ENCODE measurements around the gene UBE2S.

DNA sequence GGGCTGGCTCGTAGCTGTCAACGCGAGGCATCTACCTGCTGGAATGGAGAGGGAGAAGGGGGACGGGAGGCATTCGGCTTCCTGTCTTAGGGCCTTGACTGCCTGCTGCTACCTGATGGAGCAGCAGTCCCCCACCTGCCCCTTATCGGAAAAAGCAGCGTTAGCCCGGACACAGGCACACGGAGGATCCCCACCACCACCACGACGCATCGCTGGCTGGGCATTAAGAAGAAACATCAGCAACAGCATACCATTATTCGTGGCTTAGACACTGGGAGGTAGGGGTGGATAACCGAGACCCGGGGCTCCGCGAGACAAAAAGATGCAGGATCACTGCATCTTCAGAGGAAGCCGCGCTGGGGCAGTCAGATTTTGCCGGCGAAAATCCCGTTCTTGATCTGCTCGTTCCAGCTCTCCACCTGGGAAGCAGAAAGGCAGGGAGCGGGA, 54.2 kb downstream of the UBE2S start:
- TF ChIP-seq, protein P1, sequence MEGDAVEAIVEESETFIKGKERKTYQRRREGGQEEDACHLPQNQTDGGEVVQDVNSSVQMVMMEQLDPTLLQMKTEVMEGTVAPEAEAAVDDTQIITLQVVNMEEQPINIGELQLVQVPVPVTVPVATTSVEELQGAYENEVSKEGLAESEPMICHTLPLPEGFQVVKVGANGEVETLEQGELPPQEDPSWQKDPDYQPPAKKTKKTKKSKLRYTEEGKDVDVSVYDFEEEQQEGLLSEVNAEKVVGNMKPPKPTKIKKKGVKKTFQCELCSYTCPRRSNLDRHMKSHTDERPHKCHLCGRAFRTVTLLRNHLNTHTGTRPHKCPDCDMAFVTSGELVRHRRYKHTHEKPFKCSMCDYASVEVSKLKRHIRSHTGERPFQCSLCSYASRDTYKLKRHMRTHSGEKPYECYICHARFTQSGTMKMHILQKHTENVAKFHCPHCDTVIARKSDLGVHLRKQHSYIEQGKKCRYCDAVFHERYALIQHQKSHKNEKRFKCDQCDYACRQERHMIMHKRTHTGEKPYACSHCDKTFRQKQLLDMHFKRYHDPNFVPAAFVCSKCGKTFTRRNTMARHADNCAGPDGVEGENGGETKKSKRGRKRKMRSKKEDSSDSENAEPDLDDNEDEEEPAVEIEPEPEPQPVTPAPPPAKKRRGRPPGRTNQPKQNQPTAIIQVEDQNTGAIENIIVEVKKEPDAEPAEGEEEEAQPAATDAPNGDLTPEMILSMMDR (IDR thresholded peaks at IDR 0.05): no peak
- TF ChIP-seq POLR2A (IDR thresholded peaks at IDR 0.05): no peak

All from lower leg skin (tissue), 3 donors.